Endothelial cell (in vitro differentiated cells): Measurements from ENCODE around the gene TBC1D24. TPM values are rescaled to one million over a fixed set of nuclear protein-coding genes. Genes with fewer than 3 reads are reported as not detected.
A peak's percentile ranks its signal among the peaks of the same experiment; 100 is the strongest.

Experiments
- DNase-seq: peaks from one replicate; pipeline ENCODE4 v3.0.0; 2021; ENCODE audit warnings: low spot score
- H3K27ac Mint-ChIP-seq: one replicate; pipeline ENCODE4 v1.8.0; 2021; ENCODE audit warnings: mixed read lengths, inconsistent platforms; ENCODE audit not compliant: unreplicated experiment
- H3K27me3 Mint-ChIP-seq: one replicate; pipeline ENCODE4 v1.8.0; 2021; ENCODE audit warnings: mild to moderate bottlenecking, moderate library complexity, mixed read lengths, inconsistent platforms; ENCODE audit not compliant: unreplicated experiment
- H3K36me3 Mint-ChIP-seq: one replicate; pipeline ENCODE4 v1.8.0; 2021; ENCODE audit warnings: mild to moderate bottlenecking, low read depth, mixed read lengths, inconsistent platforms; ENCODE audit not compliant: unreplicated experiment
- H3K4me1 Mint-ChIP-seq: one replicate; pipeline ENCODE4 v1.8.0; 2021; ENCODE audit warnings: mild to moderate bottlenecking, mixed read lengths, inconsistent platforms; ENCODE audit not compliant: unreplicated experiment
- H3K4me3 Mint-ChIP-seq: one replicate; pipeline ENCODE4 v1.8.0; 2021; ENCODE audit warnings: mild to moderate bottlenecking, mixed read lengths, inconsistent platforms; ENCODE audit not compliant: unreplicated experiment
- H3K9me3 Mint-ChIP-seq: one replicate; pipeline ENCODE4 v1.8.0; 2021; ENCODE audit warnings: mixed read lengths, inconsistent platforms; ENCODE audit not compliant: unreplicated experiment
- CTCF ChIP-seq: fragments of 200-600 bp; sonication (generic); IDR thresholded peaks from one replicate; pipeline ENCODE4 v1.5.0; 2021; ENCODE audit warnings: antibody characterized with exemption; ENCODE audit not compliant: unreplicated experiment
- total RNA-seq: library from RNA; stranded (reverse); fragmentation: NEBNext Ultra II Directional; extraction: Animal tissue kit (Norgen Biotek cat#: 25700); gene quantifications from one replicate; pipeline ENCODE4 v1.2.1, GENCODE V29; 2021; ENCODE audit not compliant: unreplicated experiment

Gene TBC1D24
- total RNA-seq, 1 donor from 2014 or later, result 17.3 TPM

- Mint-ChIP-seq H3K4me1 (peaks cover 10% of the 10 kb centered on the region), H3K9me3 (no peaks in the 10 kb centered on the region)
These were observed 32.7 kb downstream of the TBC1D24 start for GRCh38 chr16:2507665-2508064.

DNA sequence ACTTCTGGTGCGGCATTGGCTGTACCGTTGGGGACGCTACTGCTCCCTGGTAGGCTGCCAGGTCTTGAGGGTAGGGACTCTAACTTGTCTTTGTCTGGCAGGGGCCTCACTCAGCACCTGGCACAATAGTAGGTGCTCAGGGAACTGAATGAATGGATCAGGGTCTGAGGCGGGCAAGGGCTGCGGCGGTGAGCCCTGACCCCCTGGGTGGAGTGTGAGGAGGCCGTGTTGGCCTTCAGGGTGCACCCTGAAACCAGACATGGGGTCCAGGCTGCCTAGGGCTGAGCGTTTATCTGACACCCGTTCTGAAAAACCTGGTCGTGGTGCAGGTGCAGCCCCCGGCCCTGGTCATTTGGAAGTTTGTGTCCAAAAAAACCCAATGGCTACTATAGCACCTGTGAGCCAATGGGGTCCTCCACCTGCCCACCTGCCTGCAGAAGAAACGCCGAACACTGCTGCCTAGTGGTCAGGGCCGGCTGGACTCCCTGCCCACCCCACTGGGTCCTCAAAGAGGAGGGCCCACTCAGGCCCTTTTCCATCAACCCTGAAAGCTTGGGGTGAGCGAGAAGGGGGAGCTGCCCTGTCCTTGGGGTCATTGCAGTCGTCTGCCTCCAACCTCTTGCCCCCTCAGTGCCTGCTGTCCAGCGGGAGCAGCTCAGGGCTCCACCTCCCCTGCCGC is 33.9 kb downstream of the TBC1D24 start:
- TF ChIP-seq CTCF, result no peak
- Mint-ChIP-seq H3K4me1 (peaks cover 14% of the 10 kb centered on the region), H3K4me3 (no peak overlapping the region), H3K27ac (no peak overlapping the region), H3K9me3 (no peaks in the 10 kb centered on the region), H3K36me3 (no peaks in the 10 kb centered on the region), H3K27me3 (peaks cover 18% of the 10 kb centered on the region)
- DNase-seq, result no peak

More at GRCh38 chr16:2507665-2508064, 32.7 kb downstream of the TBC1D24 start:
- Mint-ChIP-seq H3K27me3 (peaks cover 17% of the 10 kb centered on the region), H3K36me3 (no peaks in the 10 kb centered on the region), H3K4me3 (no peak overlapping the region), H3K27ac (no peak overlapping the region)
- DNase-seq, result no peak
- TF ChIP-seq CTCF, result no peak

- Mint-ChIP-seq H3K27me3 (peaks cover 31% of the 10 kb centered on the region), H3K4me1 (peaks cover 31% of the 10 kb centered on the region), H3K4me3 (no peak overlapping the region), H3K9me3 (no peaks in the 10 kb centered on the region), H3K27ac (no peak overlapping the region), H3K36me3 (peaks cover 4% of the 10 kb centered on the region)
- no peak for DNase-seq
- no peak for TF ChIP-seq CTCF
These were observed 36.3 kb downstream of the TBC1D24 start for GRCh38 chr16:2511128-2511800.

DNA sequence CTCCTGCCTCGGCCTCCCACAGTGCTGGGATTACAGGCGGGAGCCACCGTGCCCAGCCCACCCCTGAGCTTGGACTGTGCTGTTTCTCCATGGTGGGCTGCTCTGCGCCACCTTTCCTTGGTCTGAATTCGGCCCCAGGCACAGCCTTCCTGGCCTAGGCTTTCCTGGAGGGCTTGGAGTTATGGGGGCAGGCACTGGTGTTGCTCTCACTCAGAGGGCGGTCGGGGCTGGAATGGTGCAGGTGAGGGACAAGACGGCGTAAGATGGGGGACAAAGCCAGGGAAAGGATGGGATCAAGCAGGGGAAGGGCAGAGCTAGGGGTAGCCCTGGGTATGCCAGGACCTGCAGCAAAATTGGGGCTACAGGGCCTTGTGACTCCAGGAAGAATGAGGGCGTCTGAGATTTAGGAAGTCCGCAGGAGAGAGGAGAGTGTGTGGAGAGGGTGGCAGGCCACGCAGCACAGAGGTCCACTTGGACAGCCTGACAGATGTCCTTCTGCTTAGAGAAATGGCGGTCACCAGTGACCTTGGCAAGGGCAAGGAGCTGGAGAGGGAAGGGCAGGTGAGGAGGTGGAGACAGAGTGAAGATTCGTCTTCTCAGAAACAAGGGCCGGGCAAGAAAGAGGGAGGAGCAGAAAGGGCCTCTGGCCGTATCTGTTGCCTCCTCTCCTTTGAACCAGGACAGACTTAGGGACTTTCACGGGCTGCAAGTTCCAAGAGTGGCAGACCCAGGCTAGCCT is 37.2 kb downstream of the TBC1D24 start:
- DNase-seq, result no peak
- H3K4me1 Mint-ChIP-seq, result peaks cover 40% of the 10 kb centered on the region
- H3K27me3 Mint-ChIP-seq, result peaks cover 34% of the 10 kb centered on the region
- TF ChIP-seq CTCF, result no peak
- no peaks in the 10 kb centered on the region for H3K9me3 Mint-ChIP-seq
- peaks cover 11% of the 10 kb centered on the region for H3K36me3 Mint-ChIP-seq
- peak overlapping the region; percentile 89 for H3K4me3 Mint-ChIP-seq
- peak overlapping the region; percentile 58 for H3K27ac Mint-ChIP-seq
